Spleen (tissue), 7 donors: ENCODE data around the gene CAV1.

ENCODE experiments used
- POLR2A ChIP-seq, 3 donors: fragments of 450-650 bp; IDR thresholded peaks; one replicate each; pipeline ENCODE4 v1.5.1; 2017; ENCODE audit warnings: antibody characterized with exemption in 3 of 3, mild to moderate bottlenecking in 1 of 3
- POLR2AphosphoS5 ChIP-seq, 3 donors: sonication (generic); formaldehyde crosslinking; IDR thresholded peaks; one replicate each; pipeline ENCODE4 v1.5.1; 2017; ENCODE audit warnings: antibody characterized with exemption in 3 of 3
- TF ChIP-seq, protein P1 (sequence below), 11 experiments: fragments of 200-600 bp in 7 of 11; fragments of 450-650 bp in 4 of 11; sonication (generic) in 4 of 11; IDR thresholded peaks in 8 of 11; conservative IDR thresholded peaks in 3 of 11; 1 replicate in 7 of 11; 2 replicates in 4 of 11; pipeline versions ENCODE4 v1.4.0 to v1.8.0; 2016 to 2021; ENCODE audit warnings: antibody characterized with exemption in 11 of 11, inconsistent platforms in 4 of 11, mild to moderate bottlenecking in 1 of 11
- donor health status: DM: no; HTN: no; CAD: no; lungs with moderate emphysema.
- donor health status: DM: no; HTN: no; CAD: no.
- donor health status: DM: no; HTN: no; CAD: no.

GRCh38 chr7:116510795-116511194 is 14.0 kb upstream of the CAV1 start:
- TF ChIP-seq, protein P1, sequence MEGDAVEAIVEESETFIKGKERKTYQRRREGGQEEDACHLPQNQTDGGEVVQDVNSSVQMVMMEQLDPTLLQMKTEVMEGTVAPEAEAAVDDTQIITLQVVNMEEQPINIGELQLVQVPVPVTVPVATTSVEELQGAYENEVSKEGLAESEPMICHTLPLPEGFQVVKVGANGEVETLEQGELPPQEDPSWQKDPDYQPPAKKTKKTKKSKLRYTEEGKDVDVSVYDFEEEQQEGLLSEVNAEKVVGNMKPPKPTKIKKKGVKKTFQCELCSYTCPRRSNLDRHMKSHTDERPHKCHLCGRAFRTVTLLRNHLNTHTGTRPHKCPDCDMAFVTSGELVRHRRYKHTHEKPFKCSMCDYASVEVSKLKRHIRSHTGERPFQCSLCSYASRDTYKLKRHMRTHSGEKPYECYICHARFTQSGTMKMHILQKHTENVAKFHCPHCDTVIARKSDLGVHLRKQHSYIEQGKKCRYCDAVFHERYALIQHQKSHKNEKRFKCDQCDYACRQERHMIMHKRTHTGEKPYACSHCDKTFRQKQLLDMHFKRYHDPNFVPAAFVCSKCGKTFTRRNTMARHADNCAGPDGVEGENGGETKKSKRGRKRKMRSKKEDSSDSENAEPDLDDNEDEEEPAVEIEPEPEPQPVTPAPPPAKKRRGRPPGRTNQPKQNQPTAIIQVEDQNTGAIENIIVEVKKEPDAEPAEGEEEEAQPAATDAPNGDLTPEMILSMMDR (IDR thresholded peaks at IDR 0.05 in 8 of 11, conservative IDR thresholded peaks at IDR 0.05 in 3 of 11) = no peak
- TF ChIP-seq POLR2A (IDR thresholded peaks at IDR 0.05) (no peak), POLR2AphosphoS5 (IDR thresholded peaks at IDR 0.05) (no peak)
